ENCODE data around the gene MRPL21. TPM values are rescaled to one million over a fixed set of nuclear protein-coding genes. Genes with fewer than 3 reads are reported as not detected.

The MRPL21 gene
- total RNA-seq, 1 donor from 2014 or later, result 14.2 TPM

GRCh38 chr11:68841718-68842426 lies 61.8 kb downstream of the MRPL21 start, which contains the start of gene CPT1A:
Gene CPT1A, minus strand, starts transcription at chr11:68841916. Its CDS starts 26,442 bp downstream, at chr11:68815474.
- Histone ChIP-seq H3K9me3 (no peaks in the 10 kb centered on the region), H3K36me3 (no peaks in the 10 kb centered on the region), H3K27ac (peak within 1 kb of the TSS; percentile 95), H3K4me1 (peaks cover 14 to 56% of the 10 kb centered on the region in 2 donors), H3K4me3 (peak within 1 kb of the TSS; percentile 87 to 94), H3K27me3 (no peaks in the 10 kb centered on the region)
- DNase-seq (ENCODE audit: low spot score in 2 of 2), result peak in 1 of 2 donors; percentile 88
- intact Hi-C loops (cut with DNase I), result loop anchor here (2.0 to 5.0 kb wide), 5 partner anchors 29 to 800 kb away; partner anchors contain the start of gene CCND1
- TF ChIP-seq CTCF (IDR thresholded peaks at IDR 0.05), result no peak

Other genes starting within 250 kb of the MRPL21 start
- gene GAL, start 219.3 kb downstream of the MRPL21 start, total RNA-seq, result not detected
- not detected for gene TESMIN, start 152.3 kb downstream of the MRPL21 start, total RNA-seq
- 76.3 TPM for gene CPT1A, start 61.9 kb downstream of the MRPL21 start, total RNA-seq
- gene IGHMBP2, start 59 bp upstream of the MRPL21 start, total RNA-seq, result 52.0 TPM
- gene MRGPRD, start 77.2 kb upstream of the MRPL21 start, total RNA-seq, result not detected
- gene MRGPRF, start 109.4 kb upstream of the MRPL21 start, total RNA-seq, result 209 TPM
- gene TPCN2, start 145.1 kb upstream of the MRPL21 start, total RNA-seq, result 24.9 TPM